ENCODE measurements around the gene HPSE2. TPM values are rescaled to one million over a fixed set of nuclear protein-coding genes. Genes with fewer than 3 reads are reported as not detected.
A peak's percentile ranks its signal among the peaks of the same experiment; 100 is the strongest.

HPSE2 gene
- total and polyA plus RNA-seq, 3 experiments from 2014 or later, result 0.07 to 1.2 TPM; not detected in 1

GRCh38 chr10:98920807-98921206, 314.8 kb downstream of the HPSE2 start:
- Mint-ChIP-seq H3K27me3 (peaks cover 0 to 3% of the 10 kb centered on the region in 2 donors), H3K36me3 (no peaks in the 10 kb centered on the region), H3K4me3 (no peak overlapping the region), H3K9me3 (peaks cover 0 to 2% (median 0%) of the 10 kb centered on the region in 5 donors), H3K4me1 (no peaks in the 10 kb centered on the region), H3K27ac (peak overlapping the region in 1 of 8 donors; percentile 16)
- H3K27ac ChIP-seq (ENCODE audit: low read depth, low read length), result no peak overlapping the region
- no peaks in the 10 kb centered on the region for H3K4me1 ChIP-seq (ENCODE audit: insufficient read depth, low read length)
- no peak for DNase-seq
- ChIA-PET POLR2A (no interaction called here), CTCF (no interaction called here)
- no peaks in the 10 kb centered on the region for H3K9me3 ChIP-seq (ENCODE audit: low read length)
- no peaks in the 10 kb centered on the region for H3K36me3 ChIP-seq (ENCODE audit: insufficient read depth, low read length)
- no peak overlapping the region for H3K4me3 ChIP-seq (ENCODE audit: low read length)
- H3K27me3 ChIP-seq (ENCODE audit: insufficient read depth, low read length, poor library complexity, severe bottlenecking), result no peaks in the 10 kb centered on the region

GRCh38 chr10:98920360-98920759, 315.3 kb downstream of the HPSE2 start:
- H3K36me3 Mint-ChIP-seq, result no peaks in the 10 kb centered on the region
- H3K4me1 Mint-ChIP-seq, result no peaks in the 10 kb centered on the region
- CTCF ChIA-PET, result no interaction called here

GRCh38 chr10:98919899-98920298, 315.8 kb downstream of the HPSE2 start:
- Mint-ChIP-seq H3K4me1 (no peaks in the 10 kb centered on the region), H3K9me3 (peaks cover 0 to 2% (median 0%) of the 10 kb centered on the region in 5 donors), H3K4me3 (no peak overlapping the region), H3K27me3 (peaks cover 0 to 3% of the 10 kb centered on the region in 2 donors), H3K36me3 (no peaks in the 10 kb centered on the region), H3K27ac (no peak overlapping the region)
- Histone ChIP-seq H3K9me3 (ENCODE audit: low read length) (no peaks in the 10 kb centered on the region), H3K27ac (ENCODE audit: low read depth, low read length) (no peak overlapping the region), H3K4me1 (ENCODE audit: insufficient read depth, low read length) (no peaks in the 10 kb centered on the region), H3K27me3 (ENCODE audit: insufficient read depth, low read length, poor library complexity, severe bottlenecking) (no peaks in the 10 kb centered on the region), H3K4me3 (ENCODE audit: low read length) (no peak overlapping the region), H3K36me3 (ENCODE audit: insufficient read depth, low read length) (no peaks in the 10 kb centered on the region)
- ChIA-PET POLR2A (no interaction called here), CTCF (no interaction called here)
- no peak for DNase-seq

More at GRCh38 chr10:98920360-98920759, 315.3 kb downstream of the HPSE2 start:
- H3K27ac ChIP-seq (ENCODE audit: low read depth, low read length), result no peak overlapping the region
- Mint-ChIP-seq H3K27ac (peak overlapping the region in 1 of 8 donors; percentile 43), H3K27me3 (peaks cover 0 to 3% of the 10 kb centered on the region in 2 donors), H3K9me3 (peaks cover 0 to 2% (median 0%) of the 10 kb centered on the region in 5 donors), H3K4me3 (no peak overlapping the region)
- no peak overlapping the region for H3K4me3 ChIP-seq (ENCODE audit: low read length)
- no peaks in the 10 kb centered on the region for H3K36me3 ChIP-seq (ENCODE audit: insufficient read depth, low read length)
- no peaks in the 10 kb centered on the region for H3K9me3 ChIP-seq (ENCODE audit: low read length)
- no peaks in the 10 kb centered on the region for H3K4me1 ChIP-seq (ENCODE audit: insufficient read depth, low read length)
- no peak for DNase-seq
- H3K27me3 ChIP-seq (ENCODE audit: insufficient read depth, low read length, poor library complexity, severe bottlenecking), result no peaks in the 10 kb centered on the region
- POLR2A ChIA-PET, result no interaction called here

- Mint-ChIP-seq H3K4me1 (no peaks in the 10 kb centered on the region), H3K36me3 (no peaks in the 10 kb centered on the region), H3K9me3 (no peaks in the 10 kb centered on the region), H3K27me3 (no peaks in the 10 kb centered on the region), H3K4me3 (no peak overlapping the region), H3K27ac (no peak overlapping the region)
- DNase-seq, result no peak
- H3K27ac ChIP-seq (ENCODE audit: low read depth, low read length), result no peak overlapping the region
- ChIA-PET POLR2A (no interaction called here), CTCF (no interaction called here)
- H3K27me3 ChIP-seq (ENCODE audit: insufficient read depth, low read length, poor library complexity, severe bottlenecking), result no peaks in the 10 kb centered on the region
- no peak overlapping the region for H3K4me3 ChIP-seq (ENCODE audit: low read length)
- H3K9me3 ChIP-seq (ENCODE audit: low read length), result no peaks in the 10 kb centered on the region
- H3K36me3 ChIP-seq (ENCODE audit: insufficient read depth, low read length), result no peaks in the 10 kb centered on the region
- H3K4me1 ChIP-seq (ENCODE audit: insufficient read depth, low read length), result no peaks in the 10 kb centered on the region
Measured at GRCh38 chr10:98917828-98918227, 317.8 kb downstream of the HPSE2 start.

- Histone ChIP-seq H3K27me3 (ENCODE audit: insufficient read depth, low read length, poor library complexity, severe bottlenecking) (no peaks in the 10 kb centered on the region), H3K27ac (ENCODE audit: low read depth, low read length) (no peak overlapping the region), H3K36me3 (ENCODE audit: insufficient read depth, low read length) (no peaks in the 10 kb centered on the region), H3K4me3 (ENCODE audit: low read length) (no peak overlapping the region), H3K9me3 (ENCODE audit: low read length) (no peaks in the 10 kb centered on the region), H3K4me1 (ENCODE audit: insufficient read depth, low read length) (no peaks in the 10 kb centered on the region)
- Mint-ChIP-seq H3K36me3 (no peaks in the 10 kb centered on the region), H3K27ac (no peak overlapping the region), H3K9me3 (no peaks in the 10 kb centered on the region), H3K4me3 (no peak overlapping the region), H3K4me1 (no peaks in the 10 kb centered on the region), H3K27me3 (no peaks in the 10 kb centered on the region)
- no peak for DNase-seq
- POLR2A ChIA-PET, result no interaction called here
- CTCF ChIA-PET, result no interaction called here
Measured at GRCh38 chr10:98916526-98917125, 319.0 kb downstream of the HPSE2 start.

- peaks cover 0 to 2% of the 10 kb centered on the region in 2 donors for H3K27me3 Mint-ChIP-seq
- H3K36me3 ChIP-seq (ENCODE audit: insufficient read depth, low read length), result no peaks in the 10 kb centered on the region
- CTCF ChIA-PET, result no interaction called here
- H3K9me3 ChIP-seq (ENCODE audit: low read length), result no peaks in the 10 kb centered on the region
- POLR2A ChIA-PET, result no interaction called here
- H3K9me3 Mint-ChIP-seq, result no peaks in the 10 kb centered on the region
- no peak overlapping the region for H3K4me3 ChIP-seq (ENCODE audit: low read length)
- H3K27me3 ChIP-seq (ENCODE audit: insufficient read depth, low read length, poor library complexity, severe bottlenecking), result no peaks in the 10 kb centered on the region
- H3K27ac Mint-ChIP-seq, result no peak overlapping the region
- H3K4me1 ChIP-seq (ENCODE audit: insufficient read depth, low read length), result no peaks in the 10 kb centered on the region
- no peaks in the 10 kb centered on the region for H3K36me3 Mint-ChIP-seq
- no peak overlapping the region for H3K4me3 Mint-ChIP-seq
- no peaks in the 10 kb centered on the region for H3K4me1 Mint-ChIP-seq
- no peak for DNase-seq
- H3K27ac ChIP-seq (ENCODE audit: low read depth, low read length), result no peak overlapping the region
Measured at GRCh38 chr10:98915911-98916310, 319.7 kb downstream of the HPSE2 start.

GRCh38 chr10:98910546-98910945, 325.1 kb downstream of the HPSE2 start:
- Mint-ChIP-seq H3K27me3 (peaks cover 0 to 2% of the 10 kb centered on the region in 2 donors), H3K36me3 (no peaks in the 10 kb centered on the region), H3K27ac (no peak overlapping the region), H3K4me3 (no peak overlapping the region), H3K9me3 (peaks cover 0 to 4% (median 0%) of the 10 kb centered on the region in 5 donors), H3K4me1 (no peaks in the 10 kb centered on the region)
- Histone ChIP-seq H3K4me1 (ENCODE audit: insufficient read depth, low read length) (no peaks in the 10 kb centered on the region), H3K27ac (ENCODE audit: low read depth, low read length) (no peak overlapping the region), H3K36me3 (ENCODE audit: insufficient read depth, low read length) (no peaks in the 10 kb centered on the region), H3K27me3 (ENCODE audit: insufficient read depth, low read length, poor library complexity, severe bottlenecking) (no peaks in the 10 kb centered on the region), H3K4me3 (ENCODE audit: low read length) (no peak overlapping the region), H3K9me3 (ENCODE audit: low read length) (no peaks in the 10 kb centered on the region)
- ChIA-PET CTCF (no interaction called here), POLR2A (no interaction called here)
- no peak for DNase-seq

- Mint-ChIP-seq H3K27ac (no peak overlapping the region), H3K9me3 (peaks cover 0 to 4% (median 0%) of the 10 kb centered on the region in 5 donors), H3K4me1 (no peaks in the 10 kb centered on the region), H3K27me3 (peaks cover 0 to 2% of the 10 kb centered on the region in 2 donors), H3K4me3 (no peak overlapping the region), H3K36me3 (no peaks in the 10 kb centered on the region)
- Histone ChIP-seq H3K36me3 (ENCODE audit: insufficient read depth, low read length) (no peaks in the 10 kb centered on the region), H3K27me3 (ENCODE audit: insufficient read depth, low read length, poor library complexity, severe bottlenecking) (no peaks in the 10 kb centered on the region), H3K4me1 (ENCODE audit: insufficient read depth, low read length) (no peaks in the 10 kb centered on the region), H3K4me3 (ENCODE audit: low read length) (no peak overlapping the region), H3K9me3 (ENCODE audit: low read length) (no peaks in the 10 kb centered on the region), H3K27ac (ENCODE audit: low read depth, low read length) (no peak overlapping the region)
- ChIA-PET CTCF (interaction anchor here (0.6 kb wide), 1 partner anchor 49 kb away, joined by 3 read pairs; no protein-coding TSS in a partner anchor), POLR2A (no interaction called here)
- no peak for DNase-seq
Measured at GRCh38 chr10:98910048-98910447, 325.6 kb downstream of the HPSE2 start.
